Measurements from ENCODE around the gene CSH2.
A peak's percentile ranks its signal among the peaks of the same experiment; 100 is the strongest.

The CSH2 gene

GRCh38 chr17:63823659-63824331, 49.7 kb downstream of the CSH2 start (continued):
- TF ChIP-seq PATZ1 (CRISPR knock-in tag; IDR thresholded peaks at IDR 0.05; ENCODE audit: borderline replicate concordance): no peak
- TF ChIP-seq TOX (CRISPR knock-in tag; IDR thresholded peaks at IDR 0.05; ENCODE audit: borderline replicate concordance): no peak

GRCh38 chr17:63822537-63822936, 50.9 kb downstream of the CSH2 start:
- ATAC-seq: no peak
- TF ChIP-seq PATZ1 (CRISPR knock-in tag; IDR thresholded peaks at IDR 0.05; ENCODE audit: borderline replicate concordance) (no peak), TCF4 (CRISPR knock-in tag; IDR thresholded peaks at IDR 0.05; ENCODE audit: borderline replicate concordance) (no peak), ZNF565 (CRISPR knock-in tag; conservative IDR thresholded peaks at IDR 0.05; ENCODE audit: low read depth) (no peak), ZNF8 (CRISPR knock-in tag; IDR thresholded peaks at IDR 0.05) (no peak), BACH2 (CRISPR knock-in tag; IDR thresholded peaks at IDR 0.05; ENCODE audit: borderline replicate concordance) (no peak), TSHZ2 (CRISPR knock-in tag; IDR thresholded peaks at IDR 0.05) (no peak), ESRRG (CRISPR knock-in tag; IDR thresholded peaks at IDR 0.05) (no peak), ZFP3 (CRISPR knock-in tag; IDR thresholded peaks at IDR 0.05) (peak; percentile 86), TOX (CRISPR knock-in tag; IDR thresholded peaks at IDR 0.05; ENCODE audit: borderline replicate concordance) (0 out of 2 replicates have a peak, but pooled peaks have one; percentile 9), ARNTL (CRISPR knock-in tag; IDR thresholded peaks at IDR 0.05; ENCODE audit: borderline replicate concordance, low read depth) (no peak), PPARA (CRISPR knock-in tag; IDR thresholded peaks at IDR 0.05; ENCODE audit: borderline replicate concordance) (no peak), ZNF70 (CRISPR knock-in tag; IDR thresholded peaks at IDR 0.05) (no peak)
- TF ChIP-seq, protein P1, sequence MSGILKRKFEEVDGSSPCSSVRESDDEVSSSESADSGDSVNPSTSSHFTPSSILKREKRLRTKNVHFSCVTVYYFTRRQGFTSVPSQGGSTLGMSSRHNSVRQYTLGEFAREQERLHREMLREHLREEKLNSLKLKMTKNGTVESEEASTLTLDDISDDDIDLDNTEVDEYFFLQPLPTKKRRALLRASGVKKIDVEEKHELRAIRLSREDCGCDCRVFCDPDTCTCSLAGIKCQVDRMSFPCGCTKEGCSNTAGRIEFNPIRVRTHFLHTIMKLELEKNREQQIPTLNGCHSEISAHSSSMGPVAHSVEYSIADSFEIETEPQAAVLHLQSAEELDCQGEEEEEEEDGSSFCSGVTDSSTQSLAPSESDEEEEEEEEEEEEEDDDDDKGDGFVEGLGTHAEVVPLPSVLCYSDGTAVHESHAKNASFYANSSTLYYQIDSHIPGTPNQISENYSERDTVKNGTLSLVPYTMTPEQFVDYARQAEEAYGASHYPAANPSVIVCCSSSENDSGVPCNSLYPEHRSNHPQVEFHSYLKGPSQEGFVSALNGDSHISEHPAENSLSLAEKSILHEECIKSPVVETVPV (CRISPR knock-in tag; IDR thresholded peaks at IDR 0.05): no peak
